ENCODE measurements around the gene SNX24. TPM values are rescaled to one million over a fixed set of nuclear protein-coding genes. Genes with fewer than 3 reads are reported as not detected.

Gene SNX24
- total RNA-seq, 1 experiment from 2014 or later: 23.5 TPM

GRCh38 chr5:122897283-122897602, 51.8 kb downstream of the SNX24 start:
- H3K36me3 Mint-ChIP-seq (ENCODE audit: insufficient read depth, unreplicated experiment): no peaks in the 10 kb centered on the region
- H3K4me1 Mint-ChIP-seq (ENCODE audit: low read depth, unreplicated experiment): no peaks in the 10 kb centered on the region
- no TSS peak for BruUV-seq (replicated peaks)
- no peak for DNase-seq
- H3K4me3 Mint-ChIP-seq (ENCODE audit: low read depth, unreplicated experiment): no peak overlapping the region
- H3K27ac Mint-ChIP-seq (ENCODE audit: unreplicated experiment): no peak overlapping the region
- TF ChIP-seq CTCF (IDR thresholded peaks at IDR 0.05; ENCODE audit: unreplicated experiment): no peak
- CTCF ChIA-PET: no interaction called here
- intact Hi-C loops (cut with micrococcal nuclease; ENCODE audit: unreplicated experiment): loop anchor here (2.0 to 5.0 kb wide), 3 partner anchors 380 to 714 kb away; no protein-coding TSS in a partner anchor
- H3K27me3 Mint-ChIP-seq (ENCODE audit: unreplicated experiment): no peaks in the 10 kb centered on the region
- H3K9me3 Mint-ChIP-seq (ENCODE audit: low read depth, unreplicated experiment): no peaks in the 10 kb centered on the region

- no peak overlapping the region for H3K4me3 Mint-ChIP-seq (ENCODE audit: low read depth, unreplicated experiment)
- H3K27ac Mint-ChIP-seq (ENCODE audit: unreplicated experiment): no peak overlapping the region
- H3K27me3 Mint-ChIP-seq (ENCODE audit: unreplicated experiment): no peaks in the 10 kb centered on the region
- intact Hi-C loops (cut with micrococcal nuclease; ENCODE audit: unreplicated experiment): no loop called here
- CTCF ChIA-PET: interaction anchor here (0.9 kb wide), 1 partner anchor 14 kb away, joined by 4 read pairs; no protein-coding TSS in a partner anchor
- TF ChIP-seq CTCF (IDR thresholded peaks at IDR 0.05; ENCODE audit: unreplicated experiment): no peak
- no peaks in the 10 kb centered on the region for H3K4me1 Mint-ChIP-seq (ENCODE audit: low read depth, unreplicated experiment)
- no peaks in the 10 kb centered on the region for H3K36me3 Mint-ChIP-seq (ENCODE audit: insufficient read depth, unreplicated experiment)
- H3K9me3 Mint-ChIP-seq (ENCODE audit: low read depth, unreplicated experiment): no peaks in the 10 kb centered on the region
- BruUV-seq (replicated peaks): no TSS peak
- no peak for DNase-seq
Observed at GRCh38 chr5:122901346-122901745, 55.9 kb downstream of the SNX24 start.

GRCh38 chr5:122902263-122902662, 56.9 kb downstream of the SNX24 start:
- Mint-ChIP-seq H3K36me3 (ENCODE audit: insufficient read depth, unreplicated experiment) (no peaks in the 10 kb centered on the region), H3K9me3 (ENCODE audit: low read depth, unreplicated experiment) (no peaks in the 10 kb centered on the region), H3K27ac (ENCODE audit: unreplicated experiment) (no peak overlapping the region), H3K4me1 (ENCODE audit: low read depth, unreplicated experiment) (peaks cover 6% of the 10 kb centered on the region), H3K27me3 (ENCODE audit: unreplicated experiment) (no peaks in the 10 kb centered on the region), H3K4me3 (ENCODE audit: low read depth, unreplicated experiment) (no peak overlapping the region)
- no peak for DNase-seq
- CTCF ChIA-PET: no interaction called here
- intact Hi-C loops (cut with micrococcal nuclease; ENCODE audit: unreplicated experiment): no loop called here
- no TSS peak for BruUV-seq (replicated peaks)
- no peak for TF ChIP-seq CTCF (IDR thresholded peaks at IDR 0.05; ENCODE audit: unreplicated experiment)

- no peak overlapping the region for H3K4me3 Mint-ChIP-seq (ENCODE audit: low read depth, unreplicated experiment)
- no peak overlapping the region for H3K27ac Mint-ChIP-seq (ENCODE audit: unreplicated experiment)
- CTCF ChIA-PET: no interaction called here
- no peaks in the 10 kb centered on the region for H3K36me3 Mint-ChIP-seq (ENCODE audit: insufficient read depth, unreplicated experiment)
- no peak for TF ChIP-seq CTCF (IDR thresholded peaks at IDR 0.05; ENCODE audit: unreplicated experiment)
- intact Hi-C loops (cut with micrococcal nuclease; ENCODE audit: unreplicated experiment): no loop called here
- peaks cover 9% of the 10 kb centered on the region for H3K4me1 Mint-ChIP-seq (ENCODE audit: low read depth, unreplicated experiment)
- H3K27me3 Mint-ChIP-seq (ENCODE audit: unreplicated experiment): no peaks in the 10 kb centered on the region
- no TSS peak for BruUV-seq (replicated peaks)
- DNase-seq: no peak
- H3K9me3 Mint-ChIP-seq (ENCODE audit: low read depth, unreplicated experiment): no peaks in the 10 kb centered on the region
Observed at GRCh38 chr5:122906768-122907167, 61.4 kb downstream of the SNX24 start.

GRCh38 chr5:122907276-122907675, 61.9 kb downstream of the SNX24 start:
- TF ChIP-seq CTCF (IDR thresholded peaks at IDR 0.05; ENCODE audit: unreplicated experiment): no peak
- BruUV-seq (replicated peaks): no TSS peak
- Mint-ChIP-seq H3K9me3 (ENCODE audit: low read depth, unreplicated experiment) (no peaks in the 10 kb centered on the region), H3K4me1 (ENCODE audit: low read depth, unreplicated experiment) (peaks cover 9% of the 10 kb centered on the region), H3K27ac (ENCODE audit: unreplicated experiment) (no peak overlapping the region), H3K4me3 (ENCODE audit: low read depth, unreplicated experiment) (no peak overlapping the region), H3K36me3 (ENCODE audit: insufficient read depth, unreplicated experiment) (no peaks in the 10 kb centered on the region), H3K27me3 (ENCODE audit: unreplicated experiment) (no peaks in the 10 kb centered on the region)
- CTCF ChIA-PET: no interaction called here
- intact Hi-C loops (cut with micrococcal nuclease; ENCODE audit: unreplicated experiment): no loop called here
- DNase-seq: no peak
